ENCODE results near the gene PQBP1. TPM values are rescaled to one million over a fixed set of nuclear protein-coding genes. Genes with fewer than 3 reads are reported as not detected.
"Not testable (repeated sequence)": the region's sequence is repeated elsewhere in the genome, so short reads cannot be mapped to it uniquely, and the experiment has no call there.

Gene PQBP1
- total RNA-seq, 1 donor from 2014 or later: 55.0 TPM

DNA sequence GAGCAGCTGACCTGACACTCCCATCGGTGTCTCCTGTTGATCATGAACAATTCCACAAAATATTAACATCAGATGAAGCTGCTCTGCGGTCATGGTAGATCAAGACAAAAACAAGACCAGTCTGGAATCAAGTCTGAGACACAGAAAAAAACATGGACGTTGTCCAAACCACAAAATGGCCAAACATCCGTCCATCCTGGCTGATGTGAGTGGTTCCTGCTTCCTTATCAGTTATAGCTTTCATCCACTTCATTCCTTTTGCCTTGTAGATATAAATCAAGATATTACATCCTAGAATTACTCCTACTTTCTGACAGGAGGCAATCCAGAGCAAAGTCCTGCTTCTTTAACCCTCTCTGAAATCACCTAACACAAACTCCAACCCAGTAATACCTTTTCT, 33.5 kb upstream of the PQBP1 start:
- Histone ChIP-seq H3K4me3 (no peak overlapping the region), H3K9me3 (no peaks in the 10 kb centered on the region), H3K27ac (no peak overlapping the region), H3K36me3 (no peaks in the 10 kb centered on the region), H3K4me1 (no peaks in the 10 kb centered on the region), H3K27me3 (ENCODE audit: low read depth) (no peaks in the 10 kb centered on the region)
- TF ChIP-seq, protein P1, sequence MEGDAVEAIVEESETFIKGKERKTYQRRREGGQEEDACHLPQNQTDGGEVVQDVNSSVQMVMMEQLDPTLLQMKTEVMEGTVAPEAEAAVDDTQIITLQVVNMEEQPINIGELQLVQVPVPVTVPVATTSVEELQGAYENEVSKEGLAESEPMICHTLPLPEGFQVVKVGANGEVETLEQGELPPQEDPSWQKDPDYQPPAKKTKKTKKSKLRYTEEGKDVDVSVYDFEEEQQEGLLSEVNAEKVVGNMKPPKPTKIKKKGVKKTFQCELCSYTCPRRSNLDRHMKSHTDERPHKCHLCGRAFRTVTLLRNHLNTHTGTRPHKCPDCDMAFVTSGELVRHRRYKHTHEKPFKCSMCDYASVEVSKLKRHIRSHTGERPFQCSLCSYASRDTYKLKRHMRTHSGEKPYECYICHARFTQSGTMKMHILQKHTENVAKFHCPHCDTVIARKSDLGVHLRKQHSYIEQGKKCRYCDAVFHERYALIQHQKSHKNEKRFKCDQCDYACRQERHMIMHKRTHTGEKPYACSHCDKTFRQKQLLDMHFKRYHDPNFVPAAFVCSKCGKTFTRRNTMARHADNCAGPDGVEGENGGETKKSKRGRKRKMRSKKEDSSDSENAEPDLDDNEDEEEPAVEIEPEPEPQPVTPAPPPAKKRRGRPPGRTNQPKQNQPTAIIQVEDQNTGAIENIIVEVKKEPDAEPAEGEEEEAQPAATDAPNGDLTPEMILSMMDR (IDR thresholded peaks at IDR 0.05): no peak
- ATAC-seq (no peak), DNase-seq (no peak)
- intact Hi-C loops (cut with DNase I): no loop called here

DNA sequence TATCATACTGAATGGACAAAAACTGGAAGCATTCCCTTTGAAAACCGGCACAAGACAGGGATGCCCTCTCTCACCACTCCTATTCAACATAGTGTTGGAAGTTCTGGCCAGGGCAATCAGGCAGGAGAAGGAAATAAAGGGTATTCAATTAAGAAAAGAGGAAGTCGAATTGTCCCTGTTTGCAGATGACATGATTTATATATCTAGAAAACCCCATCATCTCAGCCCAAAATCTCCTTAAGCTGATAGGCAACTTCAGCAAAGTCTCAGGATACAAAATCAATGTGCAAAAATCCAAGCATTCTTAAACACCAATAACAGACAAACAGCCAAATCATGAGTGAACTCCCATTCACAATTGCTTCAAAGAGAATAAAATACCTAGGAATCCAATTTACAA, 25.7 kb upstream of the PQBP1 start:
- H3K9me3 ChIP-seq; H3K4me1 ChIP-seq; H3K4me3 ChIP-seq; H3K36me3 ChIP-seq; H3K27ac ChIP-seq; H3K27me3 ChIP-seq (ENCODE audit: low read depth); ATAC-seq; intact Hi-C loops (cut with DNase I); DNase-seq: not testable (repeated sequence)

DNA sequence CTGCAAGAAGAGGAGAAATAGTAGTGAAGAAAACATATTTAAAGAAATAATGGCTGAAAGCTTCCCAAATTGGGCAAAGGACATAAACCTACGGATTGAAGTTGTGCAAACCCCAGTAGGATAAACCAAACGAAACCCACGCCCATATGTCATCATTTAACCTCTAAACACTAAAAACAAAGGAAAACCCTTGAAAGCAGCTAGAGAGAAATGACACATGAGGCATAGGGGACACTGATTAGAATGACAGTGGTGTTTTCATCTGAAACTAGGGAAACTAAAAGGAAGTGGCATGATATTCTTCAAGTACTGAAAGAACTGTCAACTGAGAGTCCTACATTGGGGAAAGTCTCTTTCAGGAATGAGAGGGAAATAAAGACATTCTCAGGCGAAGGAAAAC, 20.8 kb upstream of the PQBP1 start:
- intact Hi-C loops (cut with DNase I); H3K4me3 ChIP-seq; H3K36me3 ChIP-seq; H3K9me3 ChIP-seq; H3K27ac ChIP-seq; H3K4me1 ChIP-seq; H3K27me3 ChIP-seq (ENCODE audit: low read depth); DNase-seq: not testable (repeated sequence)
- ATAC-seq: peak in 1 of 2 donors; percentile 14

DNA sequence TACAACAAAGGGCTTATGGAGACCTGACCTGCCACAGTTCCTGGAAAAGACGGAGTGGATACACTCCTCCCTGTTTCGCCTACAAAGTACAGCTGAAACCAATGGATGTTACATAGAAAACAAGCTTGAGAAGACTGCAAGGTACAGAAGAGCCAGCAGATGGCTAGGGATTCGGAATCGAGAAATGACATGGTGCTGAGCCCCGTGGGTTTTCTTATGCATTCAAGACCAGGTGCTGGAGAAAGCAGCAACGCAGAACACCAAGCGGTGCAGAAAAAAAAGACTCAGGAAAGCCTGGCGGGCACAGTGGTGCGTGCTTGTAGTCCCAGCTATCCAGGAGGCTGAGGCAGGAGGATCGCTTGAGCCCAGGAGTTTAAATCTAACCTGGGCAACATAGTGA, 14.0 kb upstream of the PQBP1 start:
- H3K4me3 ChIP-seq: no peak overlapping the region
- no peaks in the 10 kb centered on the region for H3K36me3 ChIP-seq
- DNase-seq (no peak), ATAC-seq (no peak)
- no peaks in the 10 kb centered on the region for H3K4me1 ChIP-seq
- intact Hi-C loops (cut with DNase I): no loop called here
- no peaks in the 10 kb centered on the region for H3K9me3 ChIP-seq
- no peaks in the 10 kb centered on the region for H3K27me3 ChIP-seq (ENCODE audit: low read depth)
- H3K27ac ChIP-seq: no peak overlapping the region
- TF ChIP-seq, protein P1 (IDR thresholded peaks at IDR 0.05): no peak

DNA sequence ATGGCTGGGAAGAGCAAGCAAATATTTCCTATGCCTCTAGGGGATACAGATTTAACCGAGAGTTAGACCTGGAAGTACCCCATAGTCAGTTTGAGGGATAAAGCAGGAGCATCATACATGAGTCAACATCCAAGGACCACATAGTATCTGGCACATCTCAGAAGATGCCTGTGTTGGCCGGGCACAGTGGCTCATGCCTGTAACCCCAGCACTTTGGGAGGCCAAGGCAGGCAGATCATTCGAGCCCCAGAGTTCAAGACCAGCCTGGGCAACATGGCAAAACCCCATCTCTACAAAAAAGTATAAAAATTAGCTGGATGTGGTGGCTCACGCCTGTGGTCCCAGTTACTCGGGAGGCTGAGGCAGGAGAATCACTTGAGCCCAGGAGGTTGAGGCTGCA, 11.1 kb upstream of the PQBP1 start:
- H3K4me3 ChIP-seq; H3K27ac ChIP-seq; H3K36me3 ChIP-seq; H3K4me1 ChIP-seq; ATAC-seq; H3K9me3 ChIP-seq; intact Hi-C loops (cut with DNase I); H3K27me3 ChIP-seq (ENCODE audit: low read depth); DNase-seq: not testable (repeated sequence)

DNA sequence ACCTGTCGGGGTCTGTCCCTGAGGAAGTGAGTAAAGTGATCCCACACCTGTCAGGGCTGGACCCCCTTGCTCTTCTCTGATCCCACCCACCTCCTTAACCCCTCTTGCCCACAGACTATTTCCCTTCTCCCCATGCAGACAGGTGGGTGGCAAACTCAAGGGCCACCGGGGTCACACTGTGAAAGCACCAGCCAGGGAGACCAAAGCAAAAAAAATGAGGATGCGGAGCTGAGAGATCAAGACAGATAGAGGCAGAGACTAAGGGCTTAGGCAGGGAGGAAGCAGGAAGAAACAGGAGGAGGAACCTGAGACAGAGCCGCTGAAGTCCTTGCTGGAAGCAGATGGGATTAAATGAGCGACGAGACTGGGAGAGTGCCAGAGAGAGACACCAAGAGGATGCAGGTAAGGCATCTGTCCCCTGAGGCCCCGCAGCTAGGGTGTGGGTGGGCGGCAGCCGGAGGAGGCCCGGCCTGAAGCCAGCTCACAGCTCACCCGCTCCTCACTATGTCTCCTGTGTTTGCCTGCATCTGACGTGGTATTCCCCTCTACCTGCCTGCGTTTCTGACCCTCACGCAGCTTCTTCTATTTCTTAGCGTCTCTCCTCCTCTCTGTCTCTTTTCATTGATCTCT, 7.3 kb upstream of the PQBP1 start:
- Histone ChIP-seq H3K27ac (no peak overlapping the region), H3K9me3 (no peaks in the 10 kb centered on the region), H3K36me3 (peaks cover 7% of the 10 kb centered on the region), H3K4me1 (peaks cover 11% of the 10 kb centered on the region), H3K4me3 (peak overlapping the region; percentile 62), H3K27me3 (ENCODE audit: low read depth) (no peaks in the 10 kb centered on the region)
- TF ChIP-seq, protein P1 (IDR thresholded peaks at IDR 0.05): no peak
- intact Hi-C loops (cut with DNase I): no loop called here
- no peak for DNase-seq
- no peak for ATAC-seq

DNA sequence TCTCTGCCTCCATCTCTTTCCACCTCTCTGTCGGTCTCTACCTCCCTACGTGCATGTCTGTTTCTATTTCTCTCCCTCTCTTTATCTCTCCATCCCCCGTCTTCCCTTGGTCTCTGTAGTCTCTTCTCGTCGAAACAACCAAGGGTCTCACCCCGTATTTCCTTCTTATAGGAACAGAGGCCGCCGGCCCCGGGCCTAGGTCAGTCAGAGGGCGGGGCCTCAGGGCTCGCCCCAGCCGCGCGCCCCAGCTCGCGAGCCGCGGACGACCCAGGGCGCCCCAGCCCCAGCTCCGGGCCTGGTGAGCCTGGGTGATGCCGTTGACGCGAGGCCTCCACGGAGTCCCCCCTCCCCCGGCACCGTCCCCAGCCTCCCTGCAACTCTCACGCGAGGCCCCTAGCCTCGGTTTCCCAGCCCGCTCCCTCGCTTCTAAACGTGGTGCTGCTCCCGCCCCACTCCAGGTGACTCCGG, 6.8 kb upstream of the PQBP1 start:
- H3K36me3 ChIP-seq: peaks cover 7% of the 10 kb centered on the region
- no peaks in the 10 kb centered on the region for H3K9me3 ChIP-seq
- intact Hi-C loops (cut with DNase I): no loop called here
- DNase-seq (peak; percentile 47), ATAC-seq (peak; percentile 75 to 77)
- H3K27ac ChIP-seq: peak overlapping the region; percentile 68
- TF ChIP-seq, protein P1 (IDR thresholded peaks at IDR 0.05): no peak
- H3K27me3 ChIP-seq (ENCODE audit: low read depth): no peaks in the 10 kb centered on the region
- peaks cover 11% of the 10 kb centered on the region for H3K4me1 ChIP-seq
- H3K4me3 ChIP-seq: peak overlapping the region; percentile 62
